CD4-positive, CD25-positive, alpha-beta regulatory T cell (primary cell): Measurements from ENCODE around the gene OR5B2. TPM values are rescaled to one million over a fixed set of nuclear protein-coding genes. Genes with fewer than 3 reads are reported as not detected.

Experiments used
- ATAC-seq, 2 donors: fragments of 150-1000 bp; cut with Tn5 transposase; one replicate each; pipeline ENCODE4 v1.10.0; 2021; ENCODE audit warnings: low read depth in 2 of 2, moderate number of reproducible peaks in 2 of 2, moderate library complexity in 1 of 2
- DNase-seq, 3 donors: peaks; one replicate each; pipeline versions ENCODE4 v3.0.0 to v3.0.0-alpha.2; 2012 to 2022; ENCODE audit warnings: mixed read lengths in 1 of 3
- H3K27ac ChIP-seq: one replicate; pipeline ENCODE4 v1.7.0; 2013; ENCODE audit warnings: mild to moderate bottlenecking, low read length; ENCODE audit not compliant: insufficient read depth, poor library complexity, severe bottlenecking
- H3K27me3 ChIP-seq: one replicate; pipeline ENCODE4 v1.7.0; 2013; ENCODE audit warnings: low read length; ENCODE audit not compliant: control insufficient read depth, insufficient read depth
- H3K36me3 ChIP-seq: one replicate; pipeline ENCODE4 v1.7.0; 2013; ENCODE audit warnings: mild to moderate bottlenecking, low read length, moderate library complexity; ENCODE audit not compliant: control insufficient read depth, insufficient read depth
- H3K4me1 ChIP-seq: 2 replicates; pipeline ENCODE4 v1.7.0; 2013; ENCODE audit warnings: mild to moderate bottlenecking, low read length; ENCODE audit not compliant: insufficient read depth, control insufficient read depth, poor library complexity, severe bottlenecking
- H3K4me3 ChIP-seq: one replicate; pipeline ENCODE4 v1.7.0; 2013; ENCODE audit warnings: low read depth, mild to moderate bottlenecking, low read length, moderate library complexity
- H3K9me3 ChIP-seq, 2 experiments: 1 replicate in 1 of 2; 2 replicates in 1 of 2; pipeline ENCODE4 v1.7.0; 2013; ENCODE audit warnings: low read length in 2 of 2, mild to moderate bottlenecking in 1 of 2, moderate library complexity in 1 of 2; ENCODE audit not compliant: control insufficient read depth in 2 of 2
- H3K27ac Mint-ChIP-seq, 3 donors: one replicate each; pipeline ENCODE4 v1.8.0; 2020 to 2022; ENCODE audit warnings: mild to moderate bottlenecking in 3 of 3, mixed read lengths in 3 of 3, moderate library complexity in 2 of 3
- H3K27me3 Mint-ChIP-seq: one replicate; pipeline ENCODE4 v1.8.0; 2022; ENCODE audit warnings: mild to moderate bottlenecking, mixed read lengths
- H3K36me3 Mint-ChIP-seq: one replicate; pipeline ENCODE4 v1.8.0; 2020; ENCODE audit warnings: mixed read lengths
- H3K4me1 Mint-ChIP-seq, 4 donors: one replicate each; pipeline ENCODE4 v1.8.0; 2020 to 2022; ENCODE audit warnings: mixed read lengths in 4 of 4, mild to moderate bottlenecking in 1 of 4
- H3K4me3 Mint-ChIP-seq, 4 donors: one replicate each; pipeline ENCODE4 v1.8.0; 2020 to 2022; ENCODE audit warnings: mild to moderate bottlenecking in 4 of 4, mixed read lengths in 4 of 4, moderate library complexity in 3 of 4
- H3K9me3 Mint-ChIP-seq, 7 donors: one replicate each; pipeline ENCODE4 v1.8.0; 2020 to 2022; ENCODE audit warnings: mixed read lengths in 7 of 7, mild to moderate bottlenecking in 3 of 7, moderate library complexity in 2 of 7
- polyA plus RNA-seq, 4 donors: library from polyadenylated mRNA; unstranded; fragments of 300-500 nt; fragmentation: Illumina TruSeq; gene quantifications; one replicate each; pipeline ENCODE4 v1.2.3, GENCODE V29; 2021
- total RNA-seq: library from RNA; stranded (reverse); gene quantifications from one replicate; pipeline ENCODE4 v1.2.3, GENCODE V29; 2022

The OR5B2 gene
- total RNA-seq: not detected
- polyA plus RNA-seq: not detected

GRCh38 chr11:58428021-58428420 is at the start of gene OR5B2:
OR5B2 (minus strand) TSS chr11:58428121; CDS start chr11:58423261, 4,860 bp downstream.
- Mint-ChIP-seq H3K4me3 (no peak within 1 kb of the TSS), H3K9me3 (peaks cover 0 to 8% (median 5%) of the 10 kb centered on the region in 7 donors), H3K36me3 (no peaks in the 10 kb centered on the region), H3K4me1 (no peaks in the 10 kb centered on the region), H3K27ac (no peak within 1 kb of the TSS), H3K27me3 (peaks cover 7% of the 10 kb centered on the region)
- Histone ChIP-seq H3K36me3 (no peaks in the 10 kb centered on the region), H3K4me3 (no peak within 1 kb of the TSS), H3K9me3 (peaks cover 3 to 8% of the 10 kb centered on the region in 2 experiments), H3K4me1 (no peaks in the 10 kb centered on the region), H3K27me3 (peaks cover 5% of the 10 kb centered on the region), H3K27ac (no peak within 1 kb of the TSS)
- DNase-seq (no peak), ATAC-seq (no peak)

GRCh38 chr11:58471892-58472291 is 44.0 kb upstream of the OR5B2 start:
- Mint-ChIP-seq H3K27ac (no peak overlapping the region), H3K9me3 (peaks cover 11 to 43% (median 14%) of the 10 kb centered on the region in 7 donors), H3K4me1 (no peaks in the 10 kb centered on the region), H3K36me3 (no peaks in the 10 kb centered on the region), H3K4me3 (no peak overlapping the region), H3K27me3 (peaks cover 6% of the 10 kb centered on the region)
- H3K4me1 ChIP-seq: no peaks in the 10 kb centered on the region
- no peak overlapping the region for H3K27ac ChIP-seq
- no peaks in the 10 kb centered on the region for H3K27me3 ChIP-seq
- H3K9me3 ChIP-seq: peaks cover 17 to 25% of the 10 kb centered on the region in 2 experiments
- H3K36me3 ChIP-seq: no peaks in the 10 kb centered on the region
- ATAC-seq (no peak), DNase-seq (no peak)
- H3K4me3 ChIP-seq: no peak overlapping the region

- no peaks in the 10 kb centered on the region for H3K36me3 Mint-ChIP-seq
- Histone ChIP-seq H3K4me3 (no peak overlapping the region), H3K27me3 (no peaks in the 10 kb centered on the region), H3K9me3 (peaks cover 7 to 13% of the 10 kb centered on the region in 2 experiments), H3K27ac (no peak overlapping the region), H3K36me3 (no peaks in the 10 kb centered on the region), H3K4me1 (no peaks in the 10 kb centered on the region)
- no peak overlapping the region for H3K4me3 Mint-ChIP-seq
- H3K27ac Mint-ChIP-seq: no peak overlapping the region
- peaks cover 0 to 15% (median 4%) of the 10 kb centered on the region in 7 donors for H3K9me3 Mint-ChIP-seq
- ATAC-seq: no peak
- no peak for DNase-seq
- H3K27me3 Mint-ChIP-seq: no peaks in the 10 kb centered on the region
- no peaks in the 10 kb centered on the region for H3K4me1 Mint-ChIP-seq
Measured at GRCh38 chr11:58466293-58466692, 38.4 kb upstream of the OR5B2 start.

GRCh38 chr11:58465690-58466089 is 37.8 kb upstream of the OR5B2 start:
- Mint-ChIP-seq H3K4me1 (no peaks in the 10 kb centered on the region), H3K27ac (no peak overlapping the region), H3K4me3 (no peak overlapping the region), H3K9me3 (peaks cover 0 to 14% (median 4%) of the 10 kb centered on the region in 7 donors), H3K36me3 (no peaks in the 10 kb centered on the region), H3K27me3 (no peaks in the 10 kb centered on the region)
- Histone ChIP-seq H3K27ac (no peak overlapping the region), H3K9me3 (peaks cover 3 to 7% of the 10 kb centered on the region in 2 experiments), H3K27me3 (no peaks in the 10 kb centered on the region), H3K36me3 (no peaks in the 10 kb centered on the region), H3K4me1 (no peaks in the 10 kb centered on the region), H3K4me3 (no peak overlapping the region)
- ATAC-seq (no peak), DNase-seq (no peak)

GRCh38 chr11:58451585-58451984 is 23.7 kb upstream of the OR5B2 start:
- H3K27me3 Mint-ChIP-seq: peaks cover 8% of the 10 kb centered on the region
- no peaks in the 10 kb centered on the region for H3K4me1 Mint-ChIP-seq
- no peak overlapping the region for H3K27ac ChIP-seq
- no peaks in the 10 kb centered on the region for H3K36me3 ChIP-seq
- H3K36me3 Mint-ChIP-seq: no peaks in the 10 kb centered on the region
- H3K4me1 ChIP-seq: no peaks in the 10 kb centered on the region
- no peaks in the 10 kb centered on the region for H3K27me3 ChIP-seq
- ATAC-seq (no peak), DNase-seq (no peak)
- H3K9me3 ChIP-seq: no peaks in the 10 kb centered on the region
- no peak overlapping the region for H3K27ac Mint-ChIP-seq
- H3K9me3 Mint-ChIP-seq: peaks cover 0 to 6% (median 0%) of the 10 kb centered on the region in 7 donors
- H3K4me3 ChIP-seq: no peak overlapping the region
- H3K4me3 Mint-ChIP-seq: no peak overlapping the region

- Mint-ChIP-seq H3K36me3 (no peaks in the 10 kb centered on the region), H3K27ac (no peak overlapping the region), H3K9me3 (peaks cover 0 to 9% (median 4%) of the 10 kb centered on the region in 7 donors), H3K4me1 (no peaks in the 10 kb centered on the region), H3K27me3 (peaks cover 13% of the 10 kb centered on the region), H3K4me3 (no peak overlapping the region)
- H3K4me1 ChIP-seq: no peaks in the 10 kb centered on the region
- H3K36me3 ChIP-seq: no peaks in the 10 kb centered on the region
- ATAC-seq: no peak
- no peak for DNase-seq
- no peak overlapping the region for H3K4me3 ChIP-seq
- H3K9me3 ChIP-seq: no peaks in the 10 kb centered on the region
- no peaks in the 10 kb centered on the region for H3K27me3 ChIP-seq
- no peak overlapping the region for H3K27ac ChIP-seq
Measured at GRCh38 chr11:58446294-58446693, 18.4 kb upstream of the OR5B2 start.

GRCh38 chr11:58444300-58444699 is 16.4 kb upstream of the OR5B2 start:
- peaks cover 11% of the 10 kb centered on the region for H3K27me3 Mint-ChIP-seq
- H3K36me3 ChIP-seq: no peaks in the 10 kb centered on the region
- peaks cover 0 to 9% (median 4%) of the 10 kb centered on the region in 7 donors for H3K9me3 Mint-ChIP-seq
- H3K4me3 ChIP-seq: no peak overlapping the region
- H3K4me3 Mint-ChIP-seq: no peak overlapping the region
- H3K36me3 Mint-ChIP-seq: no peaks in the 10 kb centered on the region
- DNase-seq (no peak), ATAC-seq (no peak)
- no peaks in the 10 kb centered on the region for H3K4me1 ChIP-seq
- no peaks in the 10 kb centered on the region for H3K4me1 Mint-ChIP-seq
- no peak overlapping the region for H3K27ac Mint-ChIP-seq
- H3K9me3 ChIP-seq: no peaks in the 10 kb centered on the region
- H3K27ac ChIP-seq: no peak overlapping the region
- no peaks in the 10 kb centered on the region for H3K27me3 ChIP-seq

GRCh38 chr11:58442136-58442535 is 14.2 kb upstream of the OR5B2 start, which contains the start of gene OR5B12:
OR5B12 (minus strand) TSS chr11:58442236; CDS start chr11:58440151, 2,085 bp downstream.
- Histone ChIP-seq H3K27me3 (no peaks in the 10 kb centered on the region), H3K36me3 (no peaks in the 10 kb centered on the region), H3K4me1 (no peaks in the 10 kb centered on the region), H3K27ac (no peak within 1 kb of the TSS), H3K9me3 (no peaks in the 10 kb centered on the region), H3K4me3 (no peak within 1 kb of the TSS)
- H3K27me3 Mint-ChIP-seq: peaks cover 8% of the 10 kb centered on the region
- DNase-seq (no peak), ATAC-seq (no peak)
- H3K4me3 Mint-ChIP-seq: no peak within 1 kb of the TSS
- H3K36me3 Mint-ChIP-seq: no peaks in the 10 kb centered on the region
- H3K27ac Mint-ChIP-seq: no peak within 1 kb of the TSS
- peaks cover 0 to 7% (median 4%) of the 10 kb centered on the region in 7 donors for H3K9me3 Mint-ChIP-seq
- H3K4me1 Mint-ChIP-seq: no peaks in the 10 kb centered on the region
